ENCODE data around the gene NT5C1B.

The NT5C1B gene

DNA sequence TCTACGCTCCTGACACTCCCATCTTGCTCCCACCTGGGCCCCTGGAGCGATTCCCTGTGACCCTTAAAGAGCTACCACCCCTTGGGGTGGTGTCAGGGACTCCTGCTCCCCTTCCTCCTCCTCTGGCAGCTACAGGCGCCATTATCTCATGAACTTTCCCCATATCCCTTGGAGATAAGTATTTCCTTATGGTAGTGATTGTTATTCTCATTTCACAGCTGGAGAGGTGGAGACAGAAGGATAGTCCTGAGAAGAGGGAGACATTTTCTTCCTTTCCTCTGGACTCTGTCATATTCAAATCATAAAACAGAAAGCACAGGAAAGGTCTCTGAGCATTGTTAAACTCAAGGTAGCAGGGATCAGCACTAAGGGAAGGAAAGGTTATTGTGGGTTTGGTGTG is 63.5 kb downstream of the NT5C1B start:
- Histone ChIP-seq H3K36me3 (replicated peaks; ENCODE audit: insufficient read depth, low read length) (no peaks in the 10 kb centered on the region), H4K20me1 (ENCODE audit: insufficient read depth, low read length) (no peaks in the 10 kb centered on the region), H3K27me3 (replicated peaks; ENCODE audit: insufficient read depth, low read length) (no peaks in the 10 kb centered on the region), H3K4me3 (ENCODE audit: low read length) (no peak overlapping the region), H3K27ac (ENCODE audit: low read length) (no peak overlapping the region), H3K9ac (ENCODE audit: low read length) (no peak overlapping the region), H3K9me2 (replicated peaks; ENCODE audit: insufficient read depth, low read length) (no peaks in the 10 kb centered on the region), H3K4me2 (ENCODE audit: low read depth, low read length) (no peak overlapping the region), H2AFZ (ENCODE audit: low read length) (no peak overlapping the region), H3K9me3 (replicated peaks; ENCODE audit: insufficient read depth, low read length) (no peaks in the 10 kb centered on the region), H3F3A (ENCODE audit: insufficient read depth, low read length) (no peaks in the 10 kb centered on the region), H3K79me2 (ENCODE audit: low read length) (no peaks in the 10 kb centered on the region), H3K4me1 (ENCODE audit: low read length) (no peaks in the 10 kb centered on the region)
- no peak for DNase-seq
- TF ChIP-seq, protein P1, sequence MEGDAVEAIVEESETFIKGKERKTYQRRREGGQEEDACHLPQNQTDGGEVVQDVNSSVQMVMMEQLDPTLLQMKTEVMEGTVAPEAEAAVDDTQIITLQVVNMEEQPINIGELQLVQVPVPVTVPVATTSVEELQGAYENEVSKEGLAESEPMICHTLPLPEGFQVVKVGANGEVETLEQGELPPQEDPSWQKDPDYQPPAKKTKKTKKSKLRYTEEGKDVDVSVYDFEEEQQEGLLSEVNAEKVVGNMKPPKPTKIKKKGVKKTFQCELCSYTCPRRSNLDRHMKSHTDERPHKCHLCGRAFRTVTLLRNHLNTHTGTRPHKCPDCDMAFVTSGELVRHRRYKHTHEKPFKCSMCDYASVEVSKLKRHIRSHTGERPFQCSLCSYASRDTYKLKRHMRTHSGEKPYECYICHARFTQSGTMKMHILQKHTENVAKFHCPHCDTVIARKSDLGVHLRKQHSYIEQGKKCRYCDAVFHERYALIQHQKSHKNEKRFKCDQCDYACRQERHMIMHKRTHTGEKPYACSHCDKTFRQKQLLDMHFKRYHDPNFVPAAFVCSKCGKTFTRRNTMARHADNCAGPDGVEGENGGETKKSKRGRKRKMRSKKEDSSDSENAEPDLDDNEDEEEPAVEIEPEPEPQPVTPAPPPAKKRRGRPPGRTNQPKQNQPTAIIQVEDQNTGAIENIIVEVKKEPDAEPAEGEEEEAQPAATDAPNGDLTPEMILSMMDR (IDR thresholded peaks at IDR 0.05; ENCODE audit: low read length) = no peak
- TF ChIP-seq EZH2phosphoT487 (IDR thresholded peaks at IDR 0.05; ENCODE audit: low read length) (no peak), EZH2 (optimal IDR thresholded peaks at IDR 0.05; ENCODE audit: low read depth, low read length) (no peak)

DNA sequence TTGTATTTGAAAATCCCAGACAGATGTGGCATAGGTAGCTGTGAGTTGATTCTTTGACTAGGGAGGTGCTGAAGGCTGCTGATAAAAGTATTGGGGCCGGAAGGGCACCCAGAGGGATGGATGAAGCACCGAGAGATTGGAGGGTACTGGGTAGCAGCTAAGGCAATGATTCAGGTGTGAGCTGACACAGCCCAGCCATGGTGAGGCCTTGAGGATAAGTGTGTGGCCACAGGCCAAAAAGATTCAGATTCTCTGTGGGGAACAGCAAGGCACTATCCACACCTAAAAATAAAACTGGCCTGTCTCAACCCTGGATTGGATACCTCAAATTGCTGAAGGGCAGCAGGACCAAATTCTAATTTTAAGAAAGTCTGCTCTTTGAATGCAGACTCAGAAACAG is 64.1 kb downstream of the NT5C1B start:
- Histone ChIP-seq H3K27me3 (replicated peaks; ENCODE audit: insufficient read depth, low read length) (no peaks in the 10 kb centered on the region), H3K27ac (ENCODE audit: low read length) (no peak overlapping the region), H3K79me2 (ENCODE audit: low read length) (no peaks in the 10 kb centered on the region), H3K9me3 (replicated peaks; ENCODE audit: insufficient read depth, low read length) (no peaks in the 10 kb centered on the region), H3K36me3 (replicated peaks; ENCODE audit: insufficient read depth, low read length) (no peaks in the 10 kb centered on the region), H3K4me1 (ENCODE audit: low read length) (no peaks in the 10 kb centered on the region), H3K4me3 (ENCODE audit: low read length) (no peak overlapping the region), H2AFZ (ENCODE audit: low read length) (no peak overlapping the region), H4K20me1 (ENCODE audit: insufficient read depth, low read length) (no peaks in the 10 kb centered on the region), H3F3A (ENCODE audit: insufficient read depth, low read length) (no peaks in the 10 kb centered on the region), H3K9ac (ENCODE audit: low read length) (no peak overlapping the region), H3K4me2 (ENCODE audit: low read depth, low read length) (no peak overlapping the region), H3K9me2 (replicated peaks; ENCODE audit: insufficient read depth, low read length) (no peaks in the 10 kb centered on the region)
- TF ChIP-seq, protein P1 (IDR thresholded peaks at IDR 0.05; ENCODE audit: low read length) = no peak
- TF ChIP-seq EZH2 (optimal IDR thresholded peaks at IDR 0.05; ENCODE audit: low read depth, low read length) = no peak
- TF ChIP-seq EZH2phosphoT487 (IDR thresholded peaks at IDR 0.05; ENCODE audit: low read length) = no peak
- no peak for DNase-seq

DNA sequence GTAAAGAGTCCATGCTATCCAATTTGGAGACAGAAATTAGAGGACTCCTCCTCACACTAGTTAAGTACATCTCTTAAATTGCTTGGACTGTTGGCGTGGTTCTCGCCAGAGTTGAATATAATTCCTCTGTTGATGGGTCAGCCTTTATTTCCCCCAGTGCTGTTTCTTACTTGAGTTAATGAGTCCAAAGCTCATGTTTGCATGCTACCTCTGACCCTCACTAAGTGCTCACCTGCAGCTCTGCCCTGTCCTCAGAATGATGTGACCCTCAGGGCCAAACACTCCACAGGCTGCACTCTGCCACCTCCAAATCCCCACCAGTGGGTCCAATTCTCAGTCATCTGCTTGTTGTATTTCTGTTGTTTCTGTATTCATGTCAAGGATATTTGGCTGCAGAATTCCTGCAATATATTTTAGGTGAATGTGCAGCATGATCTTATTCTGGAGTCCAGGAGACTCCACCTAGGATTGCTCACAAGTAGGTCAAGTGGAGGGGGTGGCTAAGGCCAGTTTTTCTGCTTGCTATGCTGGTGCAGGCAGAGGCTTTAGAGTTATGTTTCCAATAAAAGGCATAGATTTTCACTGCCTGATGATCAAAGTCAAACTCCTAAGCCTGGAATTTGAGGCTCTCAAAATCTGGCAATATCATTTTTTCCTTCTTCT is 66.8 kb downstream of the NT5C1B start:
- Histone ChIP-seq H3K9me3 (replicated peaks; ENCODE audit: insufficient read depth, low read length) (no peaks in the 10 kb centered on the region), H3K4me2 (ENCODE audit: low read depth, low read length) (no peak overlapping the region), H3K27ac (ENCODE audit: low read length) (no peak overlapping the region), H3K4me3 (ENCODE audit: low read length) (no peak overlapping the region), H3K27me3 (replicated peaks; ENCODE audit: insufficient read depth, low read length) (no peaks in the 10 kb centered on the region), H4K20me1 (ENCODE audit: insufficient read depth, low read length) (no peaks in the 10 kb centered on the region), H3K36me3 (replicated peaks; ENCODE audit: insufficient read depth, low read length) (no peaks in the 10 kb centered on the region), H3K9ac (ENCODE audit: low read length) (no peak overlapping the region), H2AFZ (ENCODE audit: low read length) (no peak overlapping the region), H3K9me2 (replicated peaks; ENCODE audit: insufficient read depth, low read length) (no peaks in the 10 kb centered on the region), H3K79me2 (ENCODE audit: low read length) (no peaks in the 10 kb centered on the region), H3F3A (ENCODE audit: insufficient read depth, low read length) (no peaks in the 10 kb centered on the region), H3K4me1 (ENCODE audit: low read length) (no peaks in the 10 kb centered on the region)
- no peak for DNase-seq
- TF ChIP-seq, protein P1 (IDR thresholded peaks at IDR 0.05; ENCODE audit: low read length) = no peak
- TF ChIP-seq EZH2 (optimal IDR thresholded peaks at IDR 0.05; ENCODE audit: low read depth, low read length) = no peak
